ENCODE data around the gene LDAF1. TPM values are rescaled to one million over a fixed set of nuclear protein-coding genes. Genes with fewer than 3 reads are reported as not detected.

LDAF1 gene
- total RNA-seq, 1 donor from 2014 or later, result 22.8 TPM

DNA sequence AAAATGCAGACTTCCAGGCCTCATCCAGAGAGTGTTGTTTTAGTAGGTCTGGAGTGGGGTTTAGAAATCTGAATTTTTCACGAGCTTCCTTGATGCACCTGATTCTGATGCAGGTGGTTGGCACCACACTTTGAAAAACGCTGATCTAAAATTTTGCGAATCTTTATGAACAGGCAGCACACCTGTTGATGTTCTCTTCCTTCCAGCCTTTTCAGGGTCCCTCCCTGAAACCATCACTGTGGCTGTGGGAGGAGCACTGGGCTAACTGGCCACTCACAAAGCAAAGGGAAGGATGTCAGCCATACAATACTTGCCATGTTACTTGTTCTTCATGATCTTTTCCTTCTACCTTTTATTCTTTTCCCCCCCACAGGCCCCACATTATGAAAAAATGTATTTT lies 14.2 kb downstream of the LDAF1 start:
- Mint-ChIP-seq H3K4me1 (ENCODE audit: unreplicated experiment) (no peaks in the 10 kb centered on the region), H3K9me3 (no peaks in the 10 kb centered on the region), H3K27me3 (no peaks in the 10 kb centered on the region), H3K36me3 (peaks cover 21% of the 10 kb centered on the region), H3K4me3 (no peak overlapping the region), H3K27ac (no peak overlapping the region)
- DNase-seq (ENCODE audit: extremely low spot score, unreplicated experiment), result no peak
- TF ChIP-seq, protein P1, sequence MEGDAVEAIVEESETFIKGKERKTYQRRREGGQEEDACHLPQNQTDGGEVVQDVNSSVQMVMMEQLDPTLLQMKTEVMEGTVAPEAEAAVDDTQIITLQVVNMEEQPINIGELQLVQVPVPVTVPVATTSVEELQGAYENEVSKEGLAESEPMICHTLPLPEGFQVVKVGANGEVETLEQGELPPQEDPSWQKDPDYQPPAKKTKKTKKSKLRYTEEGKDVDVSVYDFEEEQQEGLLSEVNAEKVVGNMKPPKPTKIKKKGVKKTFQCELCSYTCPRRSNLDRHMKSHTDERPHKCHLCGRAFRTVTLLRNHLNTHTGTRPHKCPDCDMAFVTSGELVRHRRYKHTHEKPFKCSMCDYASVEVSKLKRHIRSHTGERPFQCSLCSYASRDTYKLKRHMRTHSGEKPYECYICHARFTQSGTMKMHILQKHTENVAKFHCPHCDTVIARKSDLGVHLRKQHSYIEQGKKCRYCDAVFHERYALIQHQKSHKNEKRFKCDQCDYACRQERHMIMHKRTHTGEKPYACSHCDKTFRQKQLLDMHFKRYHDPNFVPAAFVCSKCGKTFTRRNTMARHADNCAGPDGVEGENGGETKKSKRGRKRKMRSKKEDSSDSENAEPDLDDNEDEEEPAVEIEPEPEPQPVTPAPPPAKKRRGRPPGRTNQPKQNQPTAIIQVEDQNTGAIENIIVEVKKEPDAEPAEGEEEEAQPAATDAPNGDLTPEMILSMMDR (conservative IDR thresholded peaks at IDR 0.05), result no peak

DNA sequence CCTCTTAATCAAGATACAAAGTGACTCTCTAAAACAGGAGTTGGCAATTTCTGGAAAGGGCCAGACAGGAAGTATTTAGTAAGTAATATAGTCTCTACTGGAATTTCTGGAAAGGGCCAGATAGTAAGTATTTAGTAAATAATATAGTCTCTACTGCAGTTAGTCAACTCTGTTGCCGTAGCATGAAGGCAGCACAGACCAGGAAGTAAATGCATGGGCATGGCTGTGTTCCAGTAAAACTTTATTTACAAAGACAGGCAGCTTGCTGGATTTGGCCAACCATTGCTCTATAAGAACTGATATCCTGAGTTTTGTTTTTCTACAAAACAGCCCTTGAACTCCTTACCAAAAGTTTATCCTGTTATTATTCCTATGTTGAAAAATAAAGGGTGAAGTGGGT lies 16.9 kb downstream of the LDAF1 start:
- Mint-ChIP-seq H3K27ac (no peak overlapping the region), H3K9me3 (no peaks in the 10 kb centered on the region), H3K4me1 (ENCODE audit: unreplicated experiment) (no peaks in the 10 kb centered on the region), H3K4me3 (no peak overlapping the region), H3K27me3 (no peaks in the 10 kb centered on the region), H3K36me3 (peaks cover 29% of the 10 kb centered on the region)
- TF ChIP-seq, protein P1 (conservative IDR thresholded peaks at IDR 0.05), result no peak
- DNase-seq (ENCODE audit: extremely low spot score, unreplicated experiment), result no peak

DNA sequence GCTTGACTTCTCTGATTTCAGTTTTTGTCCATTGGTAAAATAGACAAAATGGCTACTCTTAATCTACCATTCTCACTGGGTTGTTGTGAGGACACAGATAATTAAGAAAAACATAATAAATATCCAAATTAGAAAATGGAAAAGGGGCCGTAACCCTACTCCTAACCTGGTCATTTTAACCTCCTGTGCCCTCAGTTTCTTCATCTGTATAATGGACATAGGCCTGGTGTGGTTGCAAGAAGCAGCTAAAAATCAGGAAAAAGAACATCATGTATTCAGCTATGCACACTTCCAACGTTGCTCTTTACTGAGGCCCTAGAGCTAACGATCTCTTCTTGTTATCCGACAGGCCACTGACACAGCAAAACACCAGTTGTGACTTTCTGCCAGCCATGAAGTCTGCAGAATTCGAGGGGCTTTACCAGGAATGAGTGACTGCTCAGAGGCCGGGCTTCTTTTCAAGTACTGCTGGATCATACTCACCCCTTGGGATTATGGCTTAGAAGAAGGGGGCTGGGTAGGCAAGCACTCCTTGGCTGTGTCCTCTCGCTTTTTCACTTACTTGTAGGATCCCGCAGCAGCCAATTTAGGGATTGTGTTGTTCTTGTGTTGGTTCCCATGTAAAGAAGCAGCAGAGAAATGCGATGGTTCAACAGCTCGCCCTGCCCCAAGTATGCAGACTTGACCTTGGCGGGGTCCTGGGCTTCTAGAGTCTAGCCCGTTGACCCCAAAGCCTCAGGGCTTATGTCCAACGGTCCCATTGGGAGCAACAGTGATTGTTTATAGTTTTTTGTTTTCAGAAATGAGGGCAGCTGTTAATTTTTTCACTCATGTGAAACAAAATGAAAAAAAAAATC lies 20.9 kb downstream of the LDAF1 start:
- H3K4me3 Mint-ChIP-seq, result no peak overlapping the region
- no peak overlapping the region for H3K27ac Mint-ChIP-seq
- H3K4me1 Mint-ChIP-seq (ENCODE audit: unreplicated experiment), result no peaks in the 10 kb centered on the region
- peaks cover 35% of the 10 kb centered on the region for H3K36me3 Mint-ChIP-seq
- TF ChIP-seq, protein P1 (conservative IDR thresholded peaks at IDR 0.05), result no peak
- no peaks in the 10 kb centered on the region for H3K9me3 Mint-ChIP-seq
- no peak for DNase-seq (ENCODE audit: extremely low spot score, unreplicated experiment)
- no peaks in the 10 kb centered on the region for H3K27me3 Mint-ChIP-seq

DNA sequence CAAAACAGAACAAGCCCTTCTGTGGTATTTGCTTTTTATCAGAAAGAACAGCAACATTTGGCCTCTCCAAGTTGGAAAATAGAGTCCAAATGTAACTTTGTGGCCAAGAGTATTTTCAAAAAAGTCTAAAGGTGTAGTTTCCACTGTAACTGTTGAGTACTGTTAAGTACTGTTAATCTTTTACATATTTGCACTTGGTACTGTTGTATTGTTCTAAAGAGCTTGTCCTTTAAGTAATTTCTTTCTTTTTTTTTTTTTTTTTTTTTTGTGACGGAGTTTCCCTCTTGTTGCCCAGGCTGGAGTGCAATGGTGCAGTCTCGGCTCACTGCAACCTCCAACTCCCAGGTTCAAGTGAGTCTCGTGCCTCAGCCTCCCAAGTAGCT lies 21.5 kb downstream of the LDAF1 start:
- Mint-ChIP-seq H3K36me3 (peaks cover 30% of the 10 kb centered on the region), H3K27me3 (no peaks in the 10 kb centered on the region), H3K9me3 (no peaks in the 10 kb centered on the region), H3K4me1 (ENCODE audit: unreplicated experiment) (no peaks in the 10 kb centered on the region), H3K4me3 (no peak overlapping the region), H3K27ac (no peak overlapping the region)
- no peak for DNase-seq (ENCODE audit: extremely low spot score, unreplicated experiment)
- TF ChIP-seq, protein P1 (conservative IDR thresholded peaks at IDR 0.05), result no peak

DNA sequence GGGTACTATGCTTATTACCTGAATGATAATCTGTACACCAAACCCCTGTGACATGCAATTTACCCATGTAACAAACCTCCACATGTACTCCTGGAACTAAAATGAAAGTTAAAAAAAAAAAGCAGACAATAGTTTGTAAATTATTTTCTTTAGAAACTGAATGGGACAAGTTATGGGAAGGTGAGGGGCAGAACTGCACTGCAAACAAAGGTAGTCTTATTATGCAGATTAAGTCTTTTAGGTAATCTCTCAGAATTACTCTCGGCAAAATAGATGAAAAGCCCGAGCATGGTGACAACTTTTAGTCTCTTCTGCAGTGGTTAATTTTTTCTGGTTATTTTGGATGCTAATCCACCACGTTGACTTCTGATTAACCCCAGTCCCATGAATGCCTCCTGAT lies 25.5 kb downstream of the LDAF1 start:
- no peak overlapping the region for H3K27ac Mint-ChIP-seq
- TF ChIP-seq, protein P1 (conservative IDR thresholded peaks at IDR 0.05), result no peak
- no peaks in the 10 kb centered on the region for H3K9me3 Mint-ChIP-seq
- H3K4me1 Mint-ChIP-seq (ENCODE audit: unreplicated experiment), result peaks cover 4% of the 10 kb centered on the region
- no peak for DNase-seq (ENCODE audit: extremely low spot score, unreplicated experiment)
- H3K4me3 Mint-ChIP-seq, result no peak overlapping the region
- H3K36me3 Mint-ChIP-seq, result peaks cover 18% of the 10 kb centered on the region
- H3K27me3 Mint-ChIP-seq, result peaks cover 4% of the 10 kb centered on the region

Data from type B pancreatic cell (in vitro differentiated cells).